GM18505 (cell line): ENCODE results near the gene LRP1.

Source experiments
- ATAC-seq: cut with Tn5 transposase; IDR thresholded peaks from one replicate; pipeline ENCODE4 v1.9.1; 2021; ENCODE audit not compliant: unreplicated experiment
- POLR2A ChIP-seq: IDR thresholded peaks from 4 replicates; pipeline ENCODE4 v1.6.1; 2011; ENCODE audit warnings: borderline replicate concordance; ENCODE audit not compliant: insufficient read depth, insufficient read length; ENCODE audit errors: extremely low read depth

The LRP1 gene

DNA sequence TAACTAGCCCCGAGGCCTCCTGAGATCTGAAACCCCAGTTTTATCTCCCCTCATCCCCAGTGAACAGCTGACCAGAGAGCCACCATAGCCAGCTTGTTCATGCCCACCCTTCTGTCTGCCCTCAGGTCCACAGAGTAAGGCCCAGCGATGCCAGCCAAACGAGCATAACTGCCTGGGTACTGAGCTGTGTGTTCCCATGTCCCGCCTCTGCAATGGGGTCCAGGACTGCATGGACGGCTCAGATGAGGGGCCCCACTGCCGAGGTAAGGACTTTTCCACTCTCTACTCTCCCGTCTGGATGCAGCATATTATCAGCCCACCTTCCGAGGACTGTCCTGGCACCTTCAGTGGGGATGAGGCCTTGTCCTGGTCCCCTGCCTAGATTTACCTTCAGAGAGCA, 13.0 kb downstream of the LRP1 start:
- no peak for TF ChIP-seq POLR2A
- no peak for ATAC-seq

DNA sequence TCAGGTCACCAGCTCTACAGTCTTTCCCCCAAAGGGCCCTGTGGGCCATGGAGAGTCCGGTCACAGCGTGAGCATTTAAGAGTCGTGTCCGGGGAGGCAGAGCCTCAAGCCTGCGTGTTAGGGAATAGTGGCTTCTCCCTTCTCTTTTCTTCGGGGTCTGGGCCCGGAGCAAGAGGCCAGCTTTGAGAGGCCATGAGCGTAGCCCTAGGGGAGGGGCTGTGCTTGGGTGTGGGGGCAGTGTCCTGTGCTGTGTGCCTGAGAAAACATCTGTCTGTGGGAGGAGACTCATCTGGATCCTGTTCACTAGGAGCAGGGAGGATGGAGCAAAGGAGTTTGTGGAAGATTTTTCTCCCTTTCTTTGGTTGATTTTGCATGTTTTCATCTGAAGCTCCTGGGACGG, 13.8 kb downstream of the LRP1 start:
- ATAC-seq, result no peak
- no peak for TF ChIP-seq POLR2A

DNA sequence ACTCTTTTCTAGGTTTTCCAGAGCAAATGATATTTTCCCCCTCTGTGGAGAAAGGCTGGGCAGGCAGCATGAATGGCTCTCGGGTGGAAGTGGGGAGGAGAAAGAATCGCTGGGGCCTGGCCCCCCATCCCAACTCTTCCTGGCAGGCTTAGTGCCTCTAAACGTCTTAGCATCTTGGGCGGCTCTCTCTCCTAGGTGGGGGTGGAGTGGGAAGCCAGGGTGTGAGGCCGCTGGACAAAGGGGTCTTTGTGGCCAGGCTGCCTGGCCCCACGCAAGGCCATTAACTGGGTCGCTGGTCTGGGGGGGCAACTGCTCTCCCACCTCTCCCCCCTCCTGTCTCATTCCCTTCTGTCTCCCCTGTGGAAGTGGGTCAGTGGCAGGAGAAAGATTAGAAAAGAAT, 14.4 kb downstream of the LRP1 start:
- no peak for ATAC-seq
- no peak for TF ChIP-seq POLR2A

DNA sequence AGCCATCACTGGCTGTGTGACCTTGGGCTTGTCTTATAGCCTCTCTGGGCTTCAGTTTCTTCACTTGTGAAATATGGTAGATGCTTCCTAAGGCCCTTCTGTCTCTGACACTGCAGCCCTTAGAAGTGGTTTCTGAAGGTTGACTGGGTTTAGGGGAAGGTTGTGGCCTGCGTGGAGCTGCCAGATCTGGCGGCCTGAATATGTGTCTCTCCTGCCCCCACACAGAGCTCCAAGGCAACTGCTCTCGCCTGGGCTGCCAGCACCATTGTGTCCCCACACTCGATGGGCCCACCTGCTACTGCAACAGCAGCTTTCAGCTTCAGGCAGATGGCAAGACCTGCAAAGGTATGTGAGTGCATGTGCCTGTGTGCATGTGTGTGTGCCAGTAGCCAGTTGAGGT, 15.2 kb downstream of the LRP1 start:
- no peak for ATAC-seq
- no peak for TF ChIP-seq POLR2A

DNA sequence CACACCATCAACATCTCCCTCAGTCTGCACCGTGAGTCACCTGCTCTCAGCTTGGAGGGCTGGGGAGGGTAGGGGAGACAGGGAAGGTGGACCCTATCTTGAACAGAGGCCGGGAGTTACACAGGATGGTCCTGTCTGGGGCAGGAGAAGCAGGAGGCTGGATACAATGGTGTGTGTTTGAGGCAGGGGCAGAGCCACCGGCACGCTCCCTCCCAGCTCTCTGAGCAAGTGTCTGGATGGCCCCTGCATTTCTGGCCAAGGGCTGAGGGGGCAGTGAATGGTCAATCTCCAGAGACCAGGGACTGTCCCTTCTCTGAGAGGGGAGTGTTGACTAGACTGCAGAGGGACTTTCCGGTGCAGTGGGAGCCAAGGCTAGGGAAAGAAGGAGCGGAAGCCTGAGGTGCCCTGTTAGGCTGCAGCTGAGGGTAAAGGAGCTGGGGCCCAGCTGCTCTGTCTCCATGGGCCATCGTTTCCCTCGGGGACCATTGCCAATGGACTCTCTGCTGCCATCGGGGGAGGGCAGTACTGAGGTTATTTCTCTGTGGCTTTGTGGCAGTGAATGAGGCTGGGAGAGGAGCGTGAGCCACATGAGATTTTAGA, 17.3 kb downstream of the LRP1 start:
- TF ChIP-seq POLR2A, result no peak
- ATAC-seq, result no peak

DNA sequence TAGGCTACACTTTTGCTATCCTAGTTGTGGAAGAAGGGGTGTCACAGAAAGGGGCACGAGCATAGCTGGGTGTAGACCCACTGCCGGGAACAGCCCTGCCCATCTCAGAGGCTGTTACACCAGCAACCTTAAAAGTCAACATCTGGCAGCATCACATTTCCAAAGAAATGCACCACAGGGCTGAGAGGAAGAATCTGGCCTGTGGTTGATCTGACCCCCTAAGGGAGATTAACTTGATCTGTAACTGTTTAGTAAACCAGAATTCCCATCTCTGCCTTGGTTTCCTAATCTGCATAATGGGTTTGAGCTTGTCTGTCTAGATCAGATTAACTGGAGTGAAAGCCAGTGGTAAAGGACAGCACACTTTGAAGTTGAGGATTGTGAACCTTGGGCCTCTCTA, 17.8 kb downstream of the LRP1 start:
- ATAC-seq, result no peak
- no peak for TF ChIP-seq POLR2A

DNA sequence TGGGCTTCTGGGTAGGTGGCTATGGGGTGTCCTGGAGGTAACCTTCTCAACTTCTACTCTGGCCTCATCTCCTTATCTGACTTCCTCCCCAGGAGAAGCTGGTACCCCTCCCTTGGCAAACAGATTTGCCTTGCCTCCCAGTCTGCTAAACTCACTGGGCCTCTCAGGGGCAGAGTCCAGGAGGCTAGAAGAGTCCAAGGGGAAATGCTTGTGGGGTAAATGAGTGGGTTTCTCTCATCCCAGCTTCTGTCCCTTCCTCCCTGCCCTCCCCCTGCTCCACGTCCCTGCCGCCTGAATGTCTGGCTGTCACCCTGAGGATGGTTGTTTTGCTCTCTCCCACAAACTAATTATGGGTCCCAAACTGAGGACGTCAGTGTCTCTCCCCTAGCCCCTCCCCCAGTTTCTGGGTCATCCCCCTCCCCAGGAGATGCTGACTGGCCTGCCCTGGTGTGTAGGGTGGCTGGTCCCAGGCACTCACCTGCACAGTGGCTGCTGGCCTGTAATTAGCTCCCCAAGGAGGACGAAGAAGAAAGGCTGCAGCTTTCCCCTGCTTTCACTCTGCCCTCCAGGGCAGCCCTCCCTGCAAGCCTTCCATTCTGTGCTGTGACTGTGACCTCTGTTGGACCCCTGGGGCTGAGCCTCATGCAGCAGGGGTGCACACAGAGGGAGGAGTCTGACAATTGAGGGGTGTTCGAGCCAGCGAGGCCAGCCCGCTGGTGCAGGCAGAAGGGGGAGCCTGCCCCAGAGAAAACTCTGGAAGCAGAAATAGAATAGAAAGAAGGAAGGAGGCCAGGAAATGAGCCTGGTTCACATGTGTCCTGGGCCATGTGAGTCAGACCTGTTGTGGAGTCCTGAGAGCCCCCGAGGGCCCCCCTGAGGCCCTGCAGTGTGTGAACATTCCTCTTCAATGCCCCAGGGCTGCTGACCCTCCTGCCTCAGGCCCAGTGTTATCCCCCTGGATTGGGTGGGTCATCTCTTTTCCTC, 19.0 kb downstream of the LRP1 start, which contains the start of gene LRP1-AS:
TSS of gene LRP1-AS (minus strand) at position 659 of the 984 bp plus-strand sequence.
- ATAC-seq, result no peak
- no peak for TF ChIP-seq POLR2A

DNA sequence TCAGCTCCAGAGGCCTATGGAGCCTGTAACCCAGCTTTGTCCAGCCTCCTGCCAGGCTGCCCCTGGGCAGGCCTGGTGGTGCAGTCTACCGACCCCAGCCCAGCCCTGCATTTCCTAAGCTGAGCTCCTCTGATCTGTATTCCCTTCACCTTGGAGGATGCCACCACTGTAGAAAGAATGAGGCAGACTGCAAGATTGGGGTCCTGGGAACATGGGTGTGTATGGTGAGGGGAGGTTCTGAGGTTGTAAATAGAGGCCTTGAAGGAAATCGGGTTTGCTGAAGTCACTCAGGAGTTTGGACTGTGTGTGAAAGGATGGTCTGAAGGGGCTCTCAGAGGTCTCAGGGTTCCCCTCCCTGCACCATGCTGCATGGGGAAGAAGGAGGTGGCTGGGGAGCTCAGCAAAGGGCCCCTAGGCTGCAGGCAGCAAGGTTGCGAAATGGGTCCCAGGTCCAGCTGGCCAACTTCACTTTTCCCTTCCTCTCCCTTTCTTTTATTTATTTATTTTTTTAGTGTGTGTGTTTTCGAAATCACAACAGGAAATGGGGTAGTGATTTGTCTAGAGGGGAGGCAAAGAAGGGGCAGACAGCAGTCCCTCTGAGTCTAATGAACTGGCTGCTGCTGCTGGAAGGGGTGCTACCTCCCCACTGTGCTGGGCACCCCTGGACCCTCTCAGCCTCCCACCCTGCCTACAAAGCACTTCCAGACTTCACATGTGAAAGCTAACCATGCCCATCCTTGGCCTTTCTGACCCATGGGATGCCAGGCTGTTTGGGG, 20.4 kb downstream of the LRP1 start:
- TF ChIP-seq POLR2A, result no peak
- ATAC-seq, result no peak

DNA sequence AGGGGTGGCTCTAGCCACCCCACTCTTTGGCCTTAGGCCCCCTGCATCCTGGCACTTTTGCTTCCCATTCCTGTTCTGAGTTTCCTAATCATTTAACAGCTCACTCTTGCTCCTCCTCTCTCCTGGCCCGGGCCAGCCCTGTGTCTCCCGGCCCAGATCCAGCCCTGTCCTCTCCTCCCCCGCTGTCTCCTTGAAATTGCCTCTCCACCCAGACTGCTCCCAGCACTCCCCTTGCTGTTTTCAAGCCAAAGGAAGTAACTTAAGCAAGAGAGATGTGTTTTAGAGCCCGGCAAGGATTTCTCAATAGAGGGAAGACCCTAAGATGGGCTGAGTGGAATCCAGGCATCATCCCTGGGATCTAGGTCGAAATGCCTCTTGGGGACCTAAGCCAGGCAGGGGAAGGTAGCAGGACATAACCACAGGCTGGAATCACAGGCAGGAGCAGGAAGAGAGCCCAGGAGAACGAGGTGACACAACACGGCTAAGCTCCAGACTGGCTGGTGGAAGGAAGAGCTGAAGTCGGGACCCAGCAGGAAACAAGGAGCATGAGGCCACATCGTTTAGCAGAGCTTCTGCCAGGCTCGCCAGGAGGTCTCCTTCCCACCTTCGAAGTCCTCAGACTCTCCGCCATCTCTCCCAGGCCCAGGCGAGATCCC, 21.1 kb downstream of the LRP1 start:
- TF ChIP-seq POLR2A, result no peak
- ATAC-seq, result no peak

DNA sequence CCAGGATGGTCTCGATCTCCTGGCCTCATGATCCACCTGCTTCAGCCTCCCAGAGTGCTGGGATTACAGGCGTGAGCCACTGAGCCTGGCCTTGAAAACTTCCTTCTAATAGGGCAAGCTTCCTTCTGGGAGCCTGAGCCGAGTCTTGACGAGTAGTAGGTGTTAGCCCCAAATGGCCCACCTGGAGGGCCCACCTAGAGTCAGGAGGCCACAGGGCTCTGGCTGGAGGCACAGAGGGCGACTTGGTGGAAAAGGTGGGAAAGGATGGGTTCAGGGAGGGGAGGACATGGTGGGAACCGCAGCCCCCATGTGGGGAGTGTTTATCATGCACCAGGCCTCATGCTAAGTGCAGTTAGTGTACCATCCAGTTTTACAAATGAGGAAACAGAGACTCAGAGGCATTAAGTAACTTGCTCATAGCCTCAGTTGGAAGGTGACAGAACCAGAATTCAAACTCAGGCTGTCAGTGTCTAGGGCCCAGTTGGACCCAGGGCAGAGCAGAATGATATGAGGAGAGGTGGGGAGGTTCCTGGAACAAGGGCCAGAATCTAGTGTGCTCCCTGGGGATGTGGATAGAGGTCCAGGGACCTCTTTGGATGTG, 22.2 kb downstream of the LRP1 start:
- ATAC-seq, result no peak
- no peak for TF ChIP-seq POLR2A

DNA sequence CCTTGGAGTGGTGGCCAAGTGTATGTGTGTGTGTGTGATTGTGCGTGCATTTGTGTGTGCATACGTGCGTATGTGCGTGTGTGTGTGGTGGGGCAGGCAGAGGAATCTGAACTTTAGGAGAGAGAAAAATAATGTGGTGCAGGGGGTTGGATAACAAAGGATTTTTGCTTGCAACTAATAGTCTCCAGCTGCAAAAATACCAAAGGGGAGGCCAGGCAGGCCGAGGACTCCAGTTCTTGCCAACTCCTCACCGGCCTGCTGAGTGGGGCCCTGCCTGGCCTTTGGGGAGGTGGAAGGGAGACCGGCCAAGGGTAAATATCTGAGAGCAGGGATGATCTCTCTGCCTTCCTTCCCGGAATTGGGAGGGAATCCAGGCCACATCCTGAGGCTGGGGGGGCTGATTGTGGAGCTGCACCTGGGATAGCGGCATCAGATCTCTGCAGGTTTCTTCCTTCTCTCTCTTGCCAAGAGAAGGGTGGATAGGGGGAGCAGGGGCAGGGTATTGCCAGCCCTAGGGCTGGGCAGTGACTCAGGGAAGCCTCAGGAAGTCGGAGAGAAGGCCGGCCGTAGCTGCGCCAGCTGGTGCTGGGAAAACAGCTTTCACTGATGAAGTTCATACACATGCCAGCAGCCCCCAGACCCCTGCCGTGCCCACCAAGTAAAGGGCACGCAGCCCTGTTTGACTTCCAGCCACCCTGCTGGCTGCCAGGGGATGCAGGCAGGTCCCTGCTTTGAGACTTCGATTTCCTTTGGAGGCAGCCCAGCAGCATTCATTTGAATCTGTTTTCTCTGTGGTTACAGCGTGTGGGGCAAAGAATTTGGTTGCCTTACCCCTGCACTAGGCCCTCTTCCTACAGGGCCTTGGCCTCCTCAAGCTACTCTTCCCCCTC, 23.7 kb downstream of the LRP1 start:
- no peak for TF ChIP-seq POLR2A
- no peak for ATAC-seq

DNA sequence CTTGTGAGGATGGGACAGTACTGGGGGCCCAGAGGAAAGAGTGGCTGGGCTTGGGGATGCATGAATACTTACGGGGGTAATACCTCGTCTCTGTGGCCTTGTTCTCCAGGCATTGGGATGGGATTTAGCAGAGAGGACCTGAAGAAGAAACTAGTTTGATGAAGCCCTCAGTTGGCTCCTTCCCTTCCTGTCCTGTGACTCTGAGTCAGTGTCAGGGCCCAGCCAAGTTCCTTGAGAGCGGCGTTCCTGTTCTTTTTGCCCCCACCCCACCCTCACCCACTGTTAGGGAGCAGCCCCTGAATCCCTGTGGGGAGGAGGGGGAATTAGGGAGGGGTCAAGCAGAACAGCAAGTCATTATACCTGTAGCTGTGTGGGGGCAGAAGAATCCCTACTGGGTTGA, 24.4 kb downstream of the LRP1 start:
- ATAC-seq, result no peak
- no peak for TF ChIP-seq POLR2A
